COLO668 (cell line): ENCODE results near the gene CD302.
"Not testable (repeated sequence)": the region's sequence is repeated elsewhere in the genome, so short reads cannot be mapped to it uniquely, and the experiment has no call there.

Source experiments
- DNase-seq: peaks from one replicate; lab custom pipeline; 2025; ENCODE audit not compliant: unreplicated experiment; lab: John Stamatoyannopoulos, UW

The CD302 gene, protein sequence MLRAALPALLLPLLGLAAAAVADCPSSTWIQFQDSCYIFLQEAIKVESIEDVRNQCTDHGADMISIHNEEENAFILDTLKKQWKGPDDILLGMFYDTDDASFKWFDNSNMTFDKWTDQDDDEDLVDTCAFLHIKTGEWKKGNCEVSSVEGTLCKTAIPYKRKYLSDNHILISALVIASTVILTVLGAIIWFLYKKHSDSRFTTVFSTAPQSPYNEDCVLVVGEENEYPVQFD

GRCh38 chr2:159797543-159798375 lies at the start of gene CD302:
CD302 (minus strand) TSS chr2:159798208; CDS start chr2:159798198, 10 bp downstream.
- DNase-seq = peak; percentile 72

DNA sequence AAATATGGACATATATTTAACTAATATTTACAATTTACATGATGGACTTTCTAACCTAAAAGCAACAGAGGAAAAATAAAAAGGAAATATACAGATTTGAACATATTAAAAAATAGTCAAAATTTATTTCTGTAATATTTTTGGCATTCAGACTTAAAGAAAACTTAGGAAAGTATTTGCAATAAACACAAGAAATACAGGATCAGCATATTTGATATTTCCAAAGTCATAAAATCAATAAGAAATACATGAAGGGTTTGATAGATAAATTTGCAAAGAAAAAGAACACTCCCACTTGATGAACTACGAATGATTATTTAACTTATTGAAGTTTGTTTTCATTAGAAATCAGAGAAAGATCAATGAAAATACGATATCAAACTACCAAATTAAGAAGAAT lies 48.6 kb upstream of the CD302 start:
- DNase-seq = no peak

DNA sequence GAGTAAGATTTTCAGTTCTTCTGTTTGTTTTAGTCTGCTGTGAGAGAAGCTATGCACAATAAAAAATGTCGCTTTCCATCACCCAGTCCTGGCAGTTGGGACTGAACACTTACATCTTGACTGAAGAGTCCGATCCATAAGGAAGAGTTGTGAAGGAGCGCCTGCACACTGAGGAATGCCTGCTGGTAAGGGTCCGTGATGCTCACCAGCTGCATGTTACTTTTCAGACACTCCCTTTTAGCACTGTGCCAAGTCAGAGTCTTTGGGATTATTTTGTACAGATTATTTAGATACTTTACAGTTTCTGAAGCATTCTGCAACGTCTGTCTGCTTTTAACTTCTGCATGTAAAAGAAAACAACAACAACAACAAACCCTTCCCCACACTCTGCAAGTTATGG lies 42.6 kb upstream of the CD302 start:
- no peak for DNase-seq

- DNase-seq = no peak
Measured at GRCh38 chr2:159832858-159833257, 34.9 kb upstream of the CD302 start.

DNA sequence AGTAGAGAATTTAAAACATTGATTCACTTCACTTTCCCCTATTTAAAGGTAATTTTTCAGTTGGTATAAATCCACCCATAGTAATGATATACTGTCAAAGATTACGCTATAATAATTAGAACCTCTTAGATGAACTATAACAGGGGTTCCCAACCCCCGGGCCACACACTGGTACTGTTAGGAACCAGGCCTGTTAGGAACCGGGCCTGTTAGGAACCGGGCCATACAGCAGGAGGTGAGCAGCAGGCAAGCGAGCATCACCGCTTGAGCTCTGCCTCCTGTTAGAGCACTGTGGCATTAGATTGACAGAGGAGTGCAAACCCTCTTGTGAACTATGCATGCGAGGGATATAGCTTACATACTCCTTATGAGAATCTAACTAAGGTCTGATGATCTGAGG lies 34.0 kb upstream of the CD302 start:
- no peak for DNase-seq

DNA sequence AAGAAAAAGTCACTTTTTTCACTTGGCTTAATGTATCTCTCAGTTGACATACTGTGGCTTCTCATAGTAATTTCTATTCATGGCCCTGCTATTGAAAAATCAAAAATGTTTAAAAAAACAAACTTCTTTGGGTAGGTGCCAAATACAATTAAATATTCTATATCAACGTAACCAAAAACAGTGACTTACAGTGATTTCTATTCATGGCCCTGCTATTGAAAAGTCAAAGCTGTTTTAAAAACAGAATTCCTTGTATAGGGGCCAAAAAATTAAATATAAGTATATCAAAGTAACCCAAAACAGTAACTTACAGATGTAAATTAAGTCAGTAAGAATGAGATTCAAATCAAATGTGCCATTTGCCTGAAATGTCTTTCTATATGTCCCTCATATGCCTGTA lies 31.4 kb upstream of the CD302 start:
- DNase-seq = no peak

GRCh38 chr2:159828738-159829137 lies 30.7 kb upstream of the CD302 start:
- DNase-seq = no peak

DNA sequence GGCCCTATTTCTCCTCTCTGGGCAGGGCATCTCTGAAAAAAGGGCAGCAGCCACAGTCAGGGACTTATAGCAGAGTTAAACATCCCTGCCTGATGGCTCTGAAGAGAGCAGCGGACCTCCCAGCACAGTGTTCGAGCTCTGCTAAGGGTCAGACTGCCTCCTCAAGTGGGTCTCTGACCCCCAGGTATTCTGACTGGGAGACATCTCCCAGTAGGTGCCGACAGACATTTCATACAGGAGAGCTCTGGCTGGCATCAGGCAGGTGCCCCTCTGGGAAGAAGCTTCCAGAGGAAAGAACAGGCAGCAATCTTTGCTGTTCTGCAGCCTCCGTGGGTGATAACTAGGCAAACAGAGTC lies 24.4 kb upstream of the CD302 start:
- not testable (repeated sequence) for DNase-seq

DNA sequence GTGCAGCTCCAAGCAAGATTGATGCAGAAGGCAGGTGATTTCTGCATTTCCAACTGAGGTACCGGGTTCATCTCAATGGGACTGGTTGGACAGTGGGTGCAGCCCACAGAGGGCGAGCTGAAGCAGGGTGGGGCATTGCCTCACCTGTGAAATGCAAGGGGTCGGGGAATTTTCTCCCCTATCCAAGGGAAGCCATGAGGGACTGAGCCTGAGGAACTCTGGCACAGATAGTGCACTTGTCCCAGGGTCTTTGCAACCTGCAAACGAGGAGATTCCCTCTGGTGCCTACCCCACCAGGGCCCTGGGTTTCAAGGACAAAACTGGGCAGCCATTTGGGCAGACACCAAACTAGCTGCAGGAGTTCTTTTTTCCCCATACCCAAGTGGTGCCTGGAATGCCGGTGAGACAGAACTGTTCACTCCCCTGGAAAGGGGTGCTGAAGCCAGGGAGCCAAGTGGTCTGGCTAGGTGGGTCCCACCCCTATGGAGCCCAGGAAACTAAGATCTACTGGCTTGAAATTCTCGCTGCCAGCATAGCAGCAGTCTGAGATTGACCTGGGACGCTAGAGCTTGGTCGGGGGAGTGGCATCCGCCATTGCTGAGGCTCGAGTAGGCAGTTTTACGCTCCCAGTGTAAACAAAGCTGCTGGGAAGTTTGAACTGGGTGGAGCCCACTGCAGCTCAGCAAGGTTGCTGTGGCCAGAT lies 23.9 kb upstream of the CD302 start:
- peak; percentile 33 for DNase-seq

DNA sequence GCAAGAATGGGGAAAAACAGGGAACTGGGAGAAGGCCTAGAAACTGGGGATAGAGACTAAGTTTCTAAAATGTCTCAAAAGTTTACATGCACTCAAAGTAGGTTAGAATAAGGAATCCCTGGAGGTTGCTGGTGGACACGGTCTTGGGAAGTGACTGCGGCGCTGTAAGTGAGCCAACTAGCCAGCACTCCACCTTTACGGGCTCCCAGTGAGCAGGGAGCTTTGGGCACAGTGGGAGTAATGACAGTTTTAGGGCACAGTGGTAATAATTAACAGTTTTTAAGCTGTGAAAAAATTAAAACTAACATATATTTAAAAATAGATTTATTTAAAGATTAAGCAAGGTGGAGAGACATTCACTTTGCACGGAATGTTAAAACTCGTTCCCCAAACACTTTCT lies 20.9 kb upstream of the CD302 start:
- DNase-seq = no peak

DNA sequence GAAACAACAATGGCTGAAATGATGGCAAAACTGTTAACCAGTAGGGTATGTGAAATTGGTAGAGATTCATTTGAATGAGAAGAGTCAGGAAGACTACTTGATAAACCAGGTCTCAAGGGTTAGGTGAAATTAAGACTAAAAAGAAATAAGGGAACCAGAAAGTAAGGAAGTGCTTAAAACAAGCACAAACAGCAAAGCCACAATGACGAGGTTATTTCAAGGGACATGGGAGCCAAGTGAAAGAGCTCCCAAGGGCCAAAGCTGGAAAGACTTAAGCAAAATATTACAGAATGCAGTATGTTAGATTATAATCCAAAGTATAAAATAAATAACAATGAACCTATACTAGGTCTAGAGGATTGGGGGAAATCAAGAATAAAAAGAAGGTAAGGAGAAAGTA lies 19.3 kb upstream of the CD302 start:
- no peak for DNase-seq

GRCh38 chr2:159811232-159811631 lies 13.2 kb upstream of the CD302 start:
- DNase-seq = no peak

DNA sequence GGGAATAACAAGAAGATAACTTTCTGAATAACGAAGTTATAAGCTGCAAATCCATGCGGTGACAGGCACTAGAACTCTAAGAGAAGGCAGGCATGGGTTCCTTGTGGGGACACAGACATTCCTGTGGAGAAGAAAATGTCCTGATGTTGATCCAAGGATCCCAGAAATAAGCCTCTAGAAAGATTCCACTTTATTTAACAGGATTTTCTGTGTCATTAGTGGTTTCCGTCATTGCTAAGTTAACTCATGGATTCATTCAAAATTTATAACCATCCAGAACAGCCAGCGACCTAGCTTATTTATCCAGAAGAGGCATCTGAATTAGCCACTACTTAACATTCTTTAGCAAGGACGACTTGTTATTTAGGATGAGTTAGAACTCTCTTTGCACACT lies 10.0 kb upstream of the CD302 start:
- no peak for DNase-seq

DNA sequence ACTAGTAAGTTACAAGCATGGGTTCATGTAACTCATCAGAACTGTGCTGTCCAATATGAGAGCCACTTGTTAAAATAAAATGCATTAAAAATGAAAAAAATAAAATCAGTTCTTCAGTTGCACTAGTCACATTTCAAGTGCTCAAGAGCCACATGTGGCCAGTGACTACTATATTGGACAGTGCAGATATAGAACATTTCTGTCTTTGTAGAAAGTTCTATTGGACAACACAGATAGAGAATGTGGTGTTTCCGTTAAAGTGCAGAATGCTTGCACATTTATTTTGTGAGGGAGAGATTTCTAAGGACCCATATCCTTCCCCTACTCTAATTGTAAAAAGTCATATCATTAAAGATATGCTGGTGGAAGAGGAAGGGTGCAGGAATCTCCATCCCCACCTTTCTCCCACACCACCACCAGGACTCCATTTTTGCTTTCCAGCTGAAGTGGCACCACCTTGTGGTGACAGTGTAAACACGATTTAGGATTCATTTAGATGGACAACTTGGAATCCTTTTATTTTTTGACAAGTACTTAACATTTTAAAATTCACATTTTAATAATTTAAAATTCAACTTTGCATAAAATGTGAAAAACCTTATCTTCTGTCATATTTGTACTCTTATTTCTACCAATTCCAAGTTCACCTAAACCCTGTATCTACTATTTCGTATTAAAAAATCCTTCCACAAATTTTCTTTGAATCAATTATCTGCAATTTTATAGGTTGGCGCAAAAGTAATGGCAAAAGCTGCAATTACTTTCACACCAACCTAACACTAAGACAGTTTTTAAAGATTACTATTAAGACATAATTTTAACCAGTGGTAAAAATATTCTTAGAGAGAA lies 9.4 kb upstream of the CD302 start:
- DNase-seq = peak; percentile 45

DNA sequence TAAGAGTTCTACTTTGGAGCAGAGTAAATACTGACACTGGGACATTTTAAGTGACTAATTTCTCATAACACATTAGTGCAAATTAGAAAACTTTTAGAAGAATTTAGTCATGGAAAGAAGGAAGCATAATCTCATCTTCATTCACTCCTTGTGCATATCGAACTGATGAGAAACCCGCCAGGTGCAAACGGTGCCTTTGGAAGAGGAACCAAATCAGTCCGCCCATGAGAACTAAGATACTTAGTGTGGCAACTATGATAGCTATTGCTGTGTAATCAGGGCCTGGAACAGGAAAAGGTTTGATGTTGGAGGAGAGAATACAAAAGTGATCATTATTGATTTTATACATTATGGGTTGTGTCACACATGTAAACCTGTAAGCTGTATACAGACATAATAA lies 6.9 kb upstream of the CD302 start:
- DNase-seq = no peak

- no peak for DNase-seq
Measured at GRCh38 chr2:159803235-159803962, 5.4 kb upstream of the CD302 start.

- DNase-seq = no peak
Measured at GRCh38 chr2:159802673-159803072, 4.7 kb upstream of the CD302 start.

DNA sequence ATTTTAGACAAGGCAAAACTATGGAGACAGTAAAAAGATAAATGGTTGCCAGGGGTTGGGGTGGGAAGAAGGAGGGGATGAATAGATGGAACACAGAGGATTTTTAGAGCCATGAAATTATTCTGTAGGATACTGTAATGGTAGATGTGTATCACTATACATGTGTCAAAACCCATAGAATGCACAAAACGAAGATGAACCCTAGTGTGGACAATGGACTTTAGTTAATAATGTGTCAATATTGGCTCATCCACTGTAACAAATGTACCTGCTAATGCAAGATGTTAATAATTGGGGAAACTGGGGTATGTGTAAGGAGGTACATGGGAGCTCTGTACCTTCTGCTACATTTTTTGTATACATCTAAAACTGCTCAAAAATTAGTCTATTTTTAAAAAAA lies 1.8 kb upstream of the CD302 start:
- no peak for DNase-seq

DNA sequence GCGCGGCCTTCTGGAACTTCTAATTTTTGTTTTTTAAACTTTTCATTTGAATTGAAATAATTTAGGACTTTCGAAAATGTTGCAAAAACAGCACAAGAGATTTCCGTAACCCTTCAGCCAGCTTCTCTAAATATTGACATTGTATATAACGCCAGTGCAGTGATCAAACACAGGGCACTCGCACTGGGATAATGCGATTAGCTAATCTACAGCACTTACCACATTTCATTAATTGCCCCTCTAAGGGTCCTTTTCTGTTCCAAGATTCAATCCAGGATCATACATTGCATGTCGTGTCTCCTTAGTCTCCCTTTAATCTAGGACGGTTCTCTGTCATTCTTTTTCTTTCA lies 343 bp upstream of the CD302 start:
- no peak for DNase-seq

- DNase-seq = no peak
Measured at GRCh38 chr2:159797225-159797542, 824 bp downstream of the CD302 start.
